ENCODE measurements around the gene HMBS.

GRCh38 chr11:119091966-119092879 is 7.5 kb downstream of the HMBS start:
- no peak for TF ChIP-seq CTCF (IDR thresholded peaks at IDR 0.05)
- TF ChIP-seq REST (IDR thresholded peaks at IDR 0.05; ENCODE audit: insufficient read depth in 1 of 2, low read depth in 2 of 2, low read length in 1 of 2), result no peak
